ENCODE results near the gene THADA. TPM values are rescaled to one million over a fixed set of nuclear protein-coding genes. Genes with fewer than 3 reads are reported as not detected.
A peak's percentile ranks its signal among the peaks of the same experiment; 100 is the strongest.

THADA gene
- polyA plus RNA-seq, 3 donors = 7.3 to 11.2 (median 9.7) TPM

GRCh38 chr2:43225788-43226557, 369.9 kb downstream of the THADA start:
- peaks cover 28 to 50% of the 10 kb centered on the region in 2 donors for H3K36me3 Mint-ChIP-seq

More at GRCh38 chr2:43225788-43226557, 369.9 kb downstream of the THADA start:
- Histone ChIP-seq H3K27ac (ENCODE audit: low read depth in 1 of 2, low read length in 2 of 2) (peak overlapping the region; percentile 92 to 95), H3K4me2 (replicated peaks; ENCODE audit: extremely low read depth, low read length, poor library complexity, severe bottlenecking) (peak overlapping the region; percentile 90), H3K27me3 (ENCODE audit: control insufficient read depth in 2 of 2, insufficient read depth in 2 of 2, low read length in 2 of 2) (no peaks in the 10 kb centered on the region), H3K4me1 (ENCODE audit: control insufficient read depth in 1 of 2, insufficient read depth in 2 of 2, low read length in 2 of 2) (peaks cover 31 to 62% of the 10 kb centered on the region in 2 donors), H3K36me3 (replicated peaks in 1 of 2; ENCODE audit: control insufficient read depth in 1 of 2, insufficient read depth in 2 of 2, low read length in 2 of 2) (peaks cover 32 to 44% of the 10 kb centered on the region in 2 donors), H3K79me2 (ENCODE audit: insufficient read depth, low read length) (peaks cover 86% of the 10 kb centered on the region), H2AFZ (ENCODE audit: insufficient read depth, low read depth, low read length, poor library complexity, severe bottlenecking) (no peak overlapping the region), H4K20me1 (ENCODE audit: insufficient read depth, low read length) (peaks cover 54% of the 10 kb centered on the region), H3K4me3 (replicated peaks in 1 of 3; ENCODE audit: low read depth in 2 of 3, low read length in 3 of 3) (peak overlapping the region; percentile 83 to 99 (median 87)), H3K9ac (ENCODE audit: insufficient read depth, low read length, poor library complexity, severe bottlenecking) (peak overlapping the region; percentile 86), H3K9me3 (replicated peaks in 1 of 2; ENCODE audit: control insufficient read depth in 1 of 2, insufficient read depth in 1 of 2, low read length in 2 of 2) (no peaks in the 10 kb centered on the region)
- DNase-seq = peak; percentile 65 to 86 (median 79)
- peak overlapping the region; percentile 93 to 98 (median 96) for H3K27ac Mint-ChIP-seq
- WGBS (ENCODE audit: insufficient coverage) = under 1% methylated on average over 70 of the region's 80 CpGs
- no peak for TF ChIP-seq CTCF (IDR thresholded peaks at IDR 0.05)
- H3K9me3 Mint-ChIP-seq = peaks cover 0 to 9% (median 0%) of the 10 kb centered on the region in 7 donors
- H3K4me3 Mint-ChIP-seq = peak overlapping the region; percentile 93 to 100
- peaks cover 0 to 4% (median 0%) of the 10 kb centered on the region in 3 donors for H3K27me3 Mint-ChIP-seq (ENCODE audit: low read depth in 3 of 3)
- peaks cover 45% of the 10 kb centered on the region for H3K4me1 Mint-ChIP-seq
- intact Hi-C loops (cut with micrococcal nuclease) = loop anchor here (2.0 to 10.0 kb wide), 7 partner anchors 57 to 401 kb away; no protein-coding TSS in a partner anchor

Data from CD14-positive monocyte (primary cell).